Gastrocnemius medialis (tissue), 4 donors: ENCODE results near the gene OR9A2. TPM values are rescaled to one million over a fixed set of nuclear protein-coding genes. Genes with fewer than 3 reads are reported as not detected.
"Not testable (repeated sequence)": the region's sequence is repeated elsewhere in the genome, so short reads cannot be mapped to it uniquely, and the experiment has no call there.

Experiments used
- ATAC-seq, 2 donors: fragments of 150-250 bp; one replicate each; pipeline ENCODE4 v1.9.1; 2016
- DNase-seq, 2 donors: peaks; one replicate each; pipeline ENCODE4 v3.0.0-alpha.2; 2019
- H3K27ac ChIP-seq, 4 donors: fragments of 200-600 bp; sonication (generic); 1 replicate in 1 of 4; 2 replicates in 3 of 4; pipeline ENCODE4 v1.5.1; 2016 to 2018; ENCODE audit warnings: mild to moderate bottlenecking in 2 of 4, moderate library complexity in 1 of 4
- H3K27me3 ChIP-seq, 3 donors: fragments of 200-600 bp; sonication (generic) in 2 of 3; 1 replicate in 1 of 3; 2 replicates in 2 of 3; pipeline versions ENCODE4 v1.5.1 to v1.6.0; 2016 to 2019; ENCODE audit warnings: mild to moderate bottlenecking in 1 of 3, moderate library complexity in 1 of 3
- H3K36me3 ChIP-seq, 2 donors: fragments of 200-600 bp; sonication (generic) in 1 of 2; one replicate each; pipeline ENCODE4 v1.5.1; 2017 to 2018
- H3K4me1 ChIP-seq, 2 donors: fragments of 200-600 bp; sonication (generic) in 1 of 2; one replicate each; pipeline ENCODE4 v1.5.1; 2016 to 2017; ENCODE audit warnings: mild to moderate bottlenecking in 2 of 2
- H3K4me3 ChIP-seq, 4 donors: fragments of 200-600 bp; sonication (generic) in 3 of 4; 1 replicate in 1 of 4; 2 replicates in 3 of 4; pipeline ENCODE4 v1.5.1; 2016 to 2019; ENCODE audit warnings: mild to moderate bottlenecking in 2 of 4
- H3K9me3 ChIP-seq, 3 donors: fragments of 200-600 bp; sonication (generic) in 2 of 3; 1 replicate in 1 of 3; 2 replicates in 2 of 3; pipeline ENCODE4 v1.5.1; 2016 to 2019
- CTCF ChIP-seq, 5 experiments: fragments of 450-650 bp in 3 of 5; fragments of 200-600 bp in 2 of 5; sonication (generic) in 2 of 5; IDR thresholded peaks in 4 of 5; conservative IDR thresholded peaks in 1 of 5; 1 replicate in 4 of 5; 2 replicates in 1 of 5; pipeline ENCODE4 v1.5.1; 2016 to 2019; ENCODE audit warnings: antibody characterized with exemption in 5 of 5, mild to moderate bottlenecking in 3 of 5, moderate library complexity in 3 of 5
- POLR2A ChIP-seq, 2 donors: fragments of 450-650 bp; IDR thresholded peaks; one replicate each; pipeline ENCODE4 v1.6.1; 2017; ENCODE audit warnings: antibody characterized with exemption in 2 of 2, mild to moderate bottlenecking in 2 of 2, moderate library complexity in 2 of 2
- in situ Hi-C, 4 donors: fragments of 200-750 bp; cut with MboI; loops; one replicate each; pipeline versions ENCODE4 v1.15.0 to v1.8.0; 2017; ENCODE audit warnings: low sequenced_read_pairs in 4 of 4
- intact Hi-C: fragments of 100-400 bp; cut with DNase I; formaldehyde crosslinking; loops from one replicate; pipeline ENCODE4 v1.15.1; 2023; ENCODE audit warnings: low total_unique reads
- total RNA-seq, 4 donors: library from RNA; depleted of rRNA; stranded (reverse); fragments of >200 nt; gene quantifications; one replicate each; pipeline versions ENCODE4 v1.1.0 to v1.2.3, GENCODE V29; 2016

The OR9A2 gene
- total RNA-seq, 4 donors from 2014 or later = not detected

GRCh38 chr7:142984297-142984696, 42.6 kb downstream of the OR9A2 start:
- Histone ChIP-seq H3K27me3 (no peaks in the 10 kb centered on the region), H3K27ac (no peak overlapping the region), H3K4me1 (no peaks in the 10 kb centered on the region), H3K9me3 (no peaks in the 10 kb centered on the region), H3K4me3 (no peak overlapping the region), H3K36me3 (no peaks in the 10 kb centered on the region)
- TF ChIP-seq CTCF (IDR thresholded peaks at IDR 0.05 in 4 of 5, conservative IDR thresholded peaks at IDR 0.05 in 1 of 5) = no peak
- no peak for TF ChIP-seq POLR2A (IDR thresholded peaks at IDR 0.05)
- no peak for DNase-seq
- in situ Hi-C loops (no loop called here), intact Hi-C loops (no loop called here)
- no peak for ATAC-seq

DNA sequence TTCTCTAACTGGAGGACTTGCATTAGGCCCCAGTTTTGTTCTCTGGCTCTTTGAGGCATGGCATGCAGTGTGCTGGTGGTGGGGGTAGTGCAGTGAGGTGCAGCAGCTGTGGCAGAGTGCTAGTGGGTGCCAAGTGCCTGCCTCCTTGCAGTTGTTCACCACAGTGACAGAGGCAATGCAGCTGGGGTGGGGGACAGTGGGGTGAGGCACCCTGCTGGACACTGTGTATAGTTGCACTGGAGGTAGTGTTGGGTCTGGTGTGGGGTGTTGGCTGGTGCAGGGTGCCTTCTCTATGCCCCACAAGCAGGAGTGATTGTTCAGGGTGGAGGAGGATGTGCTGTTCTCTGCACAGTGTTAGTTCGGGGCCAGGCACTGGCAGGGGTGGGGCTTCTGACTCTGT, 43.1 kb downstream of the OR9A2 start:
- Histone ChIP-seq H3K4me3 (no peak overlapping the region), H3K4me1 (no peaks in the 10 kb centered on the region), H3K9me3 (no peaks in the 10 kb centered on the region), H3K27ac (no peak overlapping the region), H3K36me3 (no peaks in the 10 kb centered on the region), H3K27me3 (no peaks in the 10 kb centered on the region)
- TF ChIP-seq CTCF (IDR thresholded peaks at IDR 0.05 in 4 of 5, conservative IDR thresholded peaks at IDR 0.05 in 1 of 5) = no peak
- no peak for TF ChIP-seq POLR2A (IDR thresholded peaks at IDR 0.05)
- intact Hi-C loops = no loop called here
- DNase-seq = no peak
- no peak for ATAC-seq
- in situ Hi-C loops = no loop called here

GRCh38 chr7:142978402-142978801, 48.5 kb downstream of the OR9A2 start:
- H3K9me3 ChIP-seq, intact Hi-C loops, ATAC-seq, in situ Hi-C loops, H3K27ac ChIP-seq, DNase-seq, H3K4me1 ChIP-seq, H3K27me3 ChIP-seq, H3K36me3 ChIP-seq, H3K4me3 ChIP-seq: not testable (repeated sequence)

Other genes with a start within 250 kb of the OR9A2 start
- gene EPHB6, start 172.1 kb downstream of the OR9A2 start, total RNA-seq = 1 to 10 TPM; 2.0 to 8.9 (median 2.8) TPM
- gene TRPV6, start 141.4 kb downstream of the OR9A2 start, total RNA-seq = not detected
- gene TRPV5, start 93.4 kb downstream of the OR9A2 start, total RNA-seq = not detected
- gene LLCFC1, start 87.6 kb downstream of the OR9A2 start, total RNA-seq = not detected
- not detected for gene KEL, start 64.8 kb downstream of the OR9A2 start, total RNA-seq
- gene OR6V1, start 25.2 kb upstream of the OR9A2 start, total RNA-seq = not detected
- gene PIP, start 104.9 kb upstream of the OR9A2 start, total RNA-seq = not detected
- gene TAS2R39, start 156.3 kb upstream of the OR9A2 start, total RNA-seq = not detected
- not detected for gene TAS2R40, start 194.9 kb upstream of the OR9A2 start, total RNA-seq
- gene GSTK1, start 236.3 kb upstream of the OR9A2 start, total RNA-seq = 100 to 1,000 TPM in 1 of 4 donors, 10 to 100 TPM in 3; 59.5 to 114 (median 85.0) TPM